Measurements from ENCODE around the gene TOR1AIP2.

The TOR1AIP2 gene

DNA sequence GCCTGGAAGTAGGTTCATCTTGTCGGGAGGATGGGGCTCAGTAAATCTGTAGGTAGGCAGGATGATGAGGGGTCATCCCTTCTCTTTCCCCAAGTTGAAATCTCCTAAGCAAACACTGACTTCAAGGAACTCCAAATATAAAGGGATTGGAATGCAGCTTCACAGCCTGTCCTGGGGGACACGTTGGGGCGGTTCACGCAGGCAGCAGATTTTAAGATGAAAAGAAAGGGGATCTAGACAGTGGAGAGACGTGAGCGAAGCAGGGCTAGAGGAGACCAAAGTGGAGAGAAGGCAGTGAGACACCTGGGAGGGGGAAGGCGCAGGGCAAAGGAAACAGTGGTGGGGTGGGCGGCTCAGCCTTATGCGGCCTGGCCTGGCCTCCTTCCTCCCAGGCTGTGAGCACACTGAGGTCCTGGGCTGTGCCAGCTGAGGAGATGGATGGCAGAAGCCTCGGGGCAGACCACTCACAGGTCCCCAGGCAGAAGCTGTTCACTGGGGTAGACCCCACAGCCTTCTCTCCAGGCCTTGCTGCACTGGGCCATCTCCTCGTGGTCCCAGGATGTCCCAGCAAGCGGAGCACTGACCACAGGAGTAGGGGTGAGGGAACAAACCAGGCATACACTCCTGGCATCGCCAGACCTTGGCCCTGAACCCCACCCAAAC, 51.7 kb downstream of the TOR1AIP2 start:
- no peak for DNase-seq (ENCODE audit: low read depth in 2 of 2)

DNA sequence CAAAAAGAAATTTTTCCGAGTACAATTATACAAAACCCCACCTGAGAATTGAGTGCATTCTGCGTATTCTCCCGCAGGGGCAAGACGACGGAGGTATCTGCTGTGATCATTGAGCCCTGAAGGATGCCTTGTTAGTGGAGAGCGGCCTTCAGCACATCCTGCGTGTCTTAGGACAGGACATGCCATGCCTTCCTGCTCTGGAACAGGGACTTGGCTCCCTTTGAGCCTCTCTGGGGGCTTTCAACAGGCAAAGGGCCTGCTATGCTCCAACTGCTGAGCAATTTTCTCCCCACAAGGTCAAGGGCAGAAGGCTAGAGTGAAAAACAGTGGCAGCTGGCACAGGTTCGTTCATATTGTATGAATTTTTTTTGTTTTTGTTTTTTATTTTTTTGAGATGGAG, 52.4 kb downstream of the TOR1AIP2 start:
- DNase-seq (ENCODE audit: low read depth in 2 of 2): no peak

DNA sequence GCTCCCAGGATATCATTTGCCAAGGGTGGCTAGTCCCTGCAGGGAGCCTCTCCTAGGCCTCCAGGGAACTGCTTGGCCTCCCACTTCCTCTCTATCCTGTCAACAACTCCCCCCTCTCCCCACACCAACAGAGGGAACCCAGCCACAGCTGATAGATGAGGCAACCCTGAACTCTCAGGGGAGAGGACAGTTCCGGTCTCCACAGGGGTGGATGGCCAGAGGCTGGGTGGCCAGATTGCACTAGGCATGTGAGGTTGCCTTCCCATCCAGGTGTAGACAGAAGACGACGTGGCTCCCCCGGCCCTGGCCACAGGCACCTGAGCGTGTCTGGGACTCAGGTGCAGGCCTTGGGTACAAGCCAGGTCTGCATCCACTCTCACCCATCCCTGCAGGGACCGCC, 53.3 kb downstream of the TOR1AIP2 start:
- no peak for DNase-seq (ENCODE audit: low read depth in 2 of 2)

DNA sequence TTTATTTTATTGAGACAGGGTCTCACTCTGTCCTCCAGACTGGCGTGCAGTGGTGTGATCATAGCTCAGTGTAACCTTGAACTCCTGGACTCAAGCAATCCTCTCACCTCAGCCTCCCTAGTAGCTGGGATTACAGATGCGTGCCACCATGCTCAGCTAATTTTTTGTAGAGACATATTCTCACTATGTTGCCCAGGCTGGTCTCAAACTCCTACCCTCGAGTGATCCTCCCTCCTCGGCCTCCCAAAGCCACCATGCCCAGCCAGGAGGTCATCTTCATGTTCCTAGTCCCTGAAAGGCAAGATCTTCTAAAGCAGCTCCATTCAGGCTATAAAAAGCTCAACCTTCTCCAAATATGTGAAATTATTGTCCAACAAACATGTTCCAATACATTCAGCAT, 53.9 kb downstream of the TOR1AIP2 start:
- no peak for DNase-seq (ENCODE audit: low read depth in 2 of 2)

DNA sequence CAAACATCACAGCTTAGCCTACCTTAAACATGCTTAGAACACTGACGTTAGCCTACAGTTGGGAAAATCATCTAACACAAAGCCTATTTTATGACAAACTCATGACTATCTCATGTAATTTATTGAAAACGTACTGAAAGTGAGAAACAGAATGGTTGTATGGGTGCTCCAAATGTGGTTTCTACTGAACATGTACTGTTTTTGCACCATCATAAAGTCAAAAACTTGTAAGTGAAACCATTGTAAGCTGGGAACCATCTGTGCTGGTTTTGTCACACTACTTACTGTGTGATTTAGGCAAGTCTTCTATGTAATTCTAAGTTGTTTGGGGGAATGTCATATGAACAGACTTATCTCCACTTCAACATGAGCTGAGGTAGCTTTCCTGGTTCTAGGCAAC, 55.5 kb downstream of the TOR1AIP2 start:
- DNase-seq (ENCODE audit: low read depth in 2 of 2): no peak

DNA sequence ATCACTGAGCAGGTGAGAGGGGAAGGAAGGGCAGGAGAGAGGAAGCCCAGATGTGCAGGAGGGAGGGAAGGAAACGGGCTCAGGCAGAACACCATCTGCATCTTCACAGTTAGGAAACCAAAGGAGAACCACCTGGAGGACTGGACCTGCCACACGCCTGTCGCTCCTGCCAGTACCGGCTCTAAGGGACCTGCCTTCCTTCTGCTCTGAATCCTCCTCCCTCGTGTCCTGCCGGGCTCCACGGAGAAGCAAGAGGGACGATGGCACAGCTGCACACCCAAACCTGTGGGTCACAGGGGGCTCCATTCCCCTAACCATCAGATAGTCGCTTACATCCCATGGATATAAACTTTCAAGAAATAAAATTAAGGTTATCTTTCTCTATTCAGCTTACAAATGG, 56.1 kb downstream of the TOR1AIP2 start:
- DNase-seq (ENCODE audit: low read depth in 2 of 2): no peak

DNA sequence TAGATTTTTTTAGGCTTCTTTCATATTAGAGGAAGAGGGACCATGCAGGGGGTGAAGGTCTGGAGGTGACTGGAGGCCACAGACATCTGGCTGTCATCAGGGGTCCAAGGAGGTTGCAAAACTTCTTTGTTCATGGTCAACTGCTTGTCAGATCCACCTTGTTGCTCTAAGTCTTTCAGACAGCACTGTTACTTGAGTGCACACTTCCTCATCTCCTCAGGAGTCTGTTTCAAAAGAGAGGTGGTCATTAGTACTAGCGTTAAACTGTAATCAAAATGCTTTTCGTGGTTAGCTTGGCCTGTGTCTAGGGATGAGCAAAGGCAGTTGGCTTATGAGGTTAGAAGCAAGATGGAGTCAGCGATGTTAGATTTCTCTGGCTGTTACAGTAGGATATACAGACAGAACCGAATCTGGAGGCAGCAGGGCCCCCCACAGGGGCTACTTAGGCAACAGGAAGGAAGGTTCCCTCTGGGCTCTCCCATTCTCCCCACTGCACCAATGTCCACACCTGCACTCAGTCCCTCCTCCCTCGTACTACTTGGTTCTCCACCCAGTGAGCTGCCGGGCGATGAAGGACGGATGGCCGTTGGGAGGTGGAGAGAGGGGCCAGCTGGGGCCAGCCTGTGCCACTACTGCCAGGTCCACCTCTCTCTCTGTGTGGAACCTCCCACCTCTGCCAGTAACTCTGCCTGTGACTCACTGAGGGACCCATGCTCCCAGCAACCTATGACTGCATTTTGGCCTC, 57.2 kb downstream of the TOR1AIP2 start:
- no peak for DNase-seq (ENCODE audit: low read depth in 2 of 2)

DNA sequence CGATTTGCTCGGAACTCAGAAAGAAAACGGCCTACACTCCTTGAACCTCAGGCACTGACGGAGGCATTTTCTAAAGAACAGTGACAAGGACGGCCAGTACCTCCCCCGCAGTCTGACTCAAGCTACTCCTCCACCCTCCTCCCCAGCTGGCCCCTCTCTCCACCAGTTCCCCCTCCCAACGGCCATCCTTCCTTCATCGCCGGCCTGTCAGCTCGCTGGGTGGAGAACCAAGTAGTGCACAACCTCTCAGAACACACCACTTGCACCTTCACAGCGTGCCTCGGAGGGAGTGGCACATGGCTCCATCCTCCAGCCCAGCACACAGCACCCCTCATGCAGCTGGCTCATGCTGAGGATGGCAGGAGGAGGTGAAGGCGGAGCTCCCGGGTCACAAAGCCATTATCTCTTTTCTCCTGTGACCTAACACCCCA, 58.8 kb downstream of the TOR1AIP2 start:
- DNase-seq (ENCODE audit: low read depth in 2 of 2): no peak

DNA sequence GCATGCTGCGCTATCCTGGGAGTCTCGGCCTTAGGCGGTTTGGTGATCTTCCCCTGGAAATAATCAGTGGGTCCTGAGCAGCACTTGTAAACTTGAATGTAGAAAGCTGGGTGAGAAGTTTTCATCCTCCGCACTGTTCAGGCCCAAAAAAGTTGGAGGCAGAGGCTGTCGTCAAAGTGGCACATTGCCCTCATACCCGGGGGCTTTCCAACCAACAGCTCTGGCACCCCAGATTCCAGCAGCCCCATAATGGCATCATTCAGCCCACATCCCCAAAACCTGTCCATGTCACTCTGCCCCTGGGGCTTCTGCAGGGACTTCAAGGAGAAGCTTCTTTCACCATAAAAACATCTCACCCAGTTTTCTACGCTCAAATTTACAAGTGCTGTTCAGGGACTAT, 59.3 kb downstream of the TOR1AIP2 start:
- DNase-seq (ENCODE audit: low read depth in 2 of 2): no peak

DNA sequence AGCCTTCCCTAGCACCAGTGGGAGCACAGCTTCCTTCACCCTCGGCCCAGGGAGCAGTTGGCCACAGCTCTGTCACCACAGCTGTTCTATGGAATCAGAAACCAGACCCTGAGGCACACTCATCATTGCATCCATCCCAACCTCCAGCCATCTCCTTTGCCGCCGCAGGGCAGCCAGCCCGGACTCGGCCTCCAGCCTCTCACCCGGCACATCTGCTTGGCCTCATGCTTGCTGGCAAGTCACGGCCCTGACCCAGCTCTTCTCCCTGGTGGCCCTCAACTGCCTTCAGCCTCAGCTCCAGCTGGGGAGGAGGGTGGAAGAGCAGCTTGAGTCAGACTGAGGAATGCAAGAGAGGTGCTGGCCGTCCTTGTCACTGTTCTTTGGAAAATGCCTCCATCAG, 59.8 kb downstream of the TOR1AIP2 start:
- no peak for DNase-seq (ENCODE audit: low read depth in 2 of 2)

DNA sequence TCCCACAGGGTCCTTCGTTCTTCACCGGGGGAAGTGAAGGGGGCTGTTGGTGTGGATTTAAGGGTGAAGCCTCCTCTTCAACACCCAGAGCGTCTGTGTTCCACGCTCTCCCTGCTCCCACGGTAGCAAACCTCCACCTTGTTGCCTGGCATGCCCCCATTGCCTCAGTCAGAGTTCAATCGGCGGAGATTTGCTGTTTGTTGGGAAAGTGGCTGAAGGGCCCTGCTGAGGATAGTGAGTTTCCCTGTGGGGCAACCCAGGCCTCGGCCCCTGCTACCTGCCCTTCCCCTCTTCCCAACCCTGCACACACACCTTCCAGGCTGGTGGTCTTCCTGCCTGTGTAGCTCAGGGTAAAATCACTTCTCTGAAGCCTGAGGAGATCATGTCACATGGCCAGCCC, 60.5 kb downstream of the TOR1AIP2 start:
- no peak for DNase-seq (ENCODE audit: low read depth in 2 of 2)

DNA sequence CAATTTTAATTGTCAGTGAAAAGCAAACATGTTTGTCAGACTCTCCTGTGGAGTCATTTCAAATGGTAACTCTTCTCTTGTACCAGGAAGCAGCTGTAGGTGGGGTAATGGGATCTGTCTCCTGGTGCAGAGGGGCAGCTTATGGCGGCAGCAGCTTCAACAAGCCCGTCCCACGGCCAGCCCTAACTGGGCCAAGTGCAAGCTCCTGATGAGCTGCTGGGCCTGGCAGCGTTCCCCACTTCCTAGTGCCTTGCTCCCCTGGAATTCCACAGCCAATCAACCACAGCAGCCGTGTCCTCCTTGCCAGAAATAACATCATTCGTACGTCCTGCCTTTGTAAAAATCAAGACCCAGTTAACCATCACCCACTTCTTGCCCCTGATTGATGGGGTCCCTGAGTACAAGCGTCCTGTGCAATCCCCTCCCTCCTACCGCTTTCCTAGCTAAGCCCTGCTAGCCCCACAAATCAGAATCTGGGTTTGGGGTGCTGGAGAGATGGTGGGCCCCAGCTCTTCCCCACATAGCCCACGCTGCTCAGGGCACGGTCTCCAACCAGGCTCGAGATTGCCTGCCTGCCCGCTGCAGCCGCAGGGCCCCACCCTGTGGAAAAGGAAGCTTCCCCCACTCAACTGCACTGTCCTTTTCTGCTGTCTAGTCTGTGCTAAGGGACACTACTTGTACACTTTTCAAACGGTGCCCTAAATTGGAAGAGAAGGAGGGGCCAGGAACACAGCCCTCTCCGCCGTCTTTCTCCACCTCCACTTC, 61.2 kb downstream of the TOR1AIP2 start:
- DNase-seq (ENCODE audit: low read depth in 2 of 2): no peak

DNA sequence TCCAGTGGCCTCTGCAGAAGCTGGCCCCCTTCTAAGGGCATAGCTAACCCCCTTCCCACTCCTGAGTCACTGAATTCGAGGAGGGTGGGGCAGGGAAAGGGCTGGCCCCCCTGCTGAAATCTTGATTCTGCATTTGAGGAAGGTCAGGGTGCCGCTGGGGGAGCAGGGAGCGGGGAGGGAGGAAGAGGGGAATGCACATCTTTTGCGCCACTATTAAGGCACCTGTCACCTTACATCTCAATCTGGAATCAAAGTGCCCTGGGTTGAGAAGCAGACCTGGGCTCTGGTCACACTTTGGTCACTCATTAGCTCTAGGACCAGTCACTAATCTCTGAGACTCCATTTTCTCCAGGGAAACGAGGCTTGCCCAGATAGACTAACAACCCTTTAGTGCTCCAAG, 62.0 kb downstream of the TOR1AIP2 start:
- DNase-seq (ENCODE audit: low read depth in 2 of 2): no peak

DNA sequence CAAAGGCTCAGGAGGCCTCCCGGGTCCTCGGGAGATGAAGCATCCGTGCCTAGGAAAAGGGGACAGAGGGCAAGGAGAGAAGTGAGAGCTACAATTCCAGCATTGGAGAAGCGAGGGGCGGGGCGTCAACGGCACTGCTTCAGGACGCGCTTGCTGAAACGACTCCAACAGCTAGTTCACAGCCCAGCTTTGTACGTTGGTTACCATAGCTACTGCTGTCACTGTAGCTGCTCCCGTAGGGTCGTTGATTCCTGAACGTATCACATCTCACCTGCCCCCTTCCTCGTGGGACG, 63.1 kb downstream of the TOR1AIP2 start:
- peak in 1 of 2 donors; percentile 14 for DNase-seq (ENCODE audit: low read depth in 2 of 2)

DNA sequence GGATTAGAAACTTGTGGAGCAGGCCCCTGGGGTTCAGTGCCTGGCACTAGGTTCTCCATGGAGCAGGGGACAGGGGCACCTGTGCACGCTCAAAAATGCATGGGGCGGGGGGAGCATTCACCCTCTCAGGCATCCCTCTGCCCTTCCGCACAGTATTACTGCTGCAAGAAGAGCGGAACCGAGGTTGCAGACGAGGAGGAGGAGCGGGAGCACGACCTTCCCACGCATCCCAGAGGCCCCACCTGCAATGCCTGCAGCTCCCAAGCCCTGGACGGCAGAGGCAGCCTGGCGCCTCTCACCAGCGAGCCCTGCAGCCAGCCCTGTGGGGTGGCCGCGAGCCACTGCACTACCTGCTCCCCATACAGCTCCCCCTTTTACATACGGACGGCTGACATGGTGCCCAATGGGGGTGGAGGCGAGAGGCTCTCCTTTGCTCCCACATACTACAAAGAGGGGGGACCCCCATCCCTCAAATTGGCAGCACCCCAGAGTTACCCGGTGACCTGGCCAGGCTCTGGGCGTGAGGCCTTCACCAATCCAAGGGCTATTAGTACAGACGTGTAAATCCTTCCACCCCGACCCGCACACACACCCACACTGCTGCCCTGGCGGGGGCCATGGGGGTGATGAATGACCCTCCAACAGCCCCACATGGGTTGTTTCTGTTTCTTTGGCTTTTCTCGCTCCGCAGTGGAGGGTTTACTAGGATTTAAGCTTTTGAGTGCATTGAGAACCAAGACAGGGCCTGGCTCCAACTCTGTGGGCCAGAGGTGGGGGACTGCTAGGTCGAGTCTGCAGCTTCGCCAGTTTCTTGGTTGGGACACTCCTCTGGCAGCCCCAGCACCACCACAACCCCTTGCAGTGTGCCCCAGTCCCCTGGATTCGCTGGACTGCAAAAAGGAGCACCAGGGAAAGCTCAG, 63.7 kb downstream of the TOR1AIP2 start:
- no peak for DNase-seq (ENCODE audit: low read depth in 2 of 2)

DNA sequence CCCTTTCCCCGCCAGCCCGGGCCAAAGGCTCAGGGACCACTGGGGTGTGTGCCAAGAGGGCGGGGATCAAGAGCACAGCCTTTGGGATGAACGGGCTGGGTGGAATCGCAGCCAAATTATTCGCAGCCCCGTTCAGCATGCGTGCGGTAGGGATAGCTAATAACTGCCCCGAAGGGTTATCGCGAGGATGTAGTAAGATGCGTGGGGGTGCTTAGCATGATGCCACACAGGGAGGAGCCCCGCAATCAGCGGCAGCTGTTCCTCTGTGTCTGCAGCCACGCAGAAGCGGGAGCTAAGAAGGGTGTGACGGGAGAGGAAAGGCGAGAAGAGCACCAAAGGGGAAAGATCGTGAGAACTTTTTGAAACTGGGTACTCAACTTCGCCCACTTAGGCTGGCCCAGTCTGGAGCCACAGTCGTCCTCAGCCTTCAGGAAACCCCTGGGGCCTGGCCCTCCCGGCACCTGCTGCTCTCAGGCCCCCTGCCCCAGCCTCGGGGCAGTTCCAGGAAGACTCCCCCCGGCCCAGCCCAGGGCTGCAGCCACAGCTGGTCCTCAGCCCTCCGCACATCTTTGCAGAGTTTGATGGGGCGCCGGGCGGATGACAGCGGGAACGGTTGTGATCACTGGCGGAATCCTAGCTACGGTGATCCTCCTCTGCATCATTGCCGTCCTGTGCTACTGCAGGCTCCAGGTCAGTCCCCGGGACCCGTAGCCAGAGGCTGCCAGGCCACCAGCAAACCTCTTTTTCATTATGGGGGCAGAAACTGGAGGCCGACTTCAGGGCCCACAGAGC, 64.9 kb downstream of the TOR1AIP2 start:
- DNase-seq (ENCODE audit: low read depth in 2 of 2): no peak

DNA sequence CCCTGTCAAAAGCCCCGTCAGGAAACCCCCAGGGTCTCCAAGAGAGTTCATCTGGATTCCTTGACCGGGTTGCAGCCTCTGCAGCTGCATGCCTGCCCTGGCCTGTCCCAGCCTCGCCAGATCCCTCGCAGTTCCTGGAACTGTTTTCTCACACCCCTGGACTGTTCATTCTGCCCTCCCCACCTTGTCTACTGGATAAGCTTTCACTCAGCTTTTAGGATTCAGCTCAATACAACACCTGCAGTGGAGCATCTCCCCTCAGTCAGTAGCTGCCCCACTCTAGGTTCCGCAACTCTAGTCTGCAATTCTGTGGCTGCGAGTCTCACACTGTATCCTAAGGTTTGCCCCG, 67.3 kb downstream of the TOR1AIP2 start:
- DNase-seq (ENCODE audit: low read depth in 2 of 2): no peak

DNA sequence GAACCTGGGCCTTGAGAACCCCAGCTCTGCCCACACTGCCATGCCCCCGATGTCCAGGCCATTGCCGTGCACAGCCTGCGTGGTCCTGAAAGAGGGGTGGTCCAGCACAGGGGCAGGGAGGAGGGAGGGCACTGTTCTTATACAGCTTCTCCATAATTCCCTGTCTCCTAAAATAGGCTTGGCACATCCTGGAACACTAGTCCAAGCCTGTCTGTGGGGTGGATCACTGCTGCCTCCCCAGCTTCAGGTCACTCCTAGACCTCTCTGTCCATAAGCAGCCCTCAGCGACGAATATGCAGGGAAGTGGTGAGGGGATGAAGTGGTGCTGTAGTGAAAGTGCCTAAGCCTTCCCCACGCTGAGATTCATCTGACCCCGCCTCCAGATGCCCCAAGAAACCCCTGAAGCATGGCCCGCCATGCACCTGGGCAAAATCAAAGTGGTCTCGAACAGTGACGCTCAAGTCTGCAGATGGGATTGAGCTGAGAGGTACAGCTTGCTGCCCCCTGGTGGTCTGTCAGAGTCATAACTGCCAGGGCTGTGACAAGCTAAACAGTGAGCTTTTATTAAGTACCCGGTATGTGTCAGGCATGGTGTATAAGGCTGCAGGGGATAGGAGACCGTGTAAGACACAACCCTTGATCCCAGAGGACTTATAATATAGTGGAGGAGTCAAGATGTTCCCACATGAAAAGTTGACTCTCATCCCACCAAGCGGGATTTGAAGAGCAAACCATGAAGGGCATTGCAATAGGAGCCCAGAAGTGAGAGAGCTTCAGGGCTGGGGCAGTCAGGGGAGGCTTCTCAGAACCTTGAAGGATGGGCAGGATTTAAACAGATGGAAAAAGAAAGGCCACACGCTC, 67.9 kb downstream of the TOR1AIP2 start:
- peak; percentile 43 to 49 for DNase-seq (ENCODE audit: low read depth in 2 of 2)

DNA sequence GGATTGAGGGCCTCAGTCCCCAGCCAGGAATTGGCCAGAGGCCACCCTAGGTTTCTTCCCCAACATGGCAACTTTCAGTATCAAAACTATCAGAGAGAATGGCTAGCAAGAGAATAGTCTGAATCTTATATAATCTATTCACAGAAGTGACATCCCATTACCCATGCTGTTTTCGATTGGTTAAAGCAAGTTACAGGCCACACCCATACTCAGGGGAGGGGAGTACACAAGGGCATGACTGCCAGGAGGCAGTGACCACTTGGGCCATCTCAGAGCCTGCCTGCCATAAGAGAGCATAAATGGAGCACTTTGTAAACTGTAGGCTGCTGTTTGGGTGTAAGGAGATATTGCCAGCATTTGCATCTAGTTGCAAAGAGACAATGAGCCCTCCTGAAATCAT, 69.1 kb downstream of the TOR1AIP2 start:
- no peak for DNase-seq (ENCODE audit: low read depth in 2 of 2)

All from activated CD4-positive, alpha-beta T cell treated with anti-CD3 and anti-CD28 coated beads for 24 hours (primary cell).